Testis (tissue), 2 donors: ENCODE results near the gene CDKL4.

ENCODE experiments used
- POLR2A ChIP-seq: fragments of 450-650 bp; IDR thresholded peaks from one replicate; pipeline ENCODE4 v1.6.1; 2017; ENCODE audit warnings: antibody characterized with exemption, mild to moderate bottlenecking, moderate library complexity
- TF ChIP-seq, protein P1 (sequence below), 3 experiments: fragments of 450-650 bp in 2 of 3; fragments of 200-600 bp in 1 of 3; sonication (generic) in 1 of 3; IDR thresholded peaks; one replicate each; pipeline ENCODE4 v1.5.1; 2016 to 2019; ENCODE audit warnings: antibody characterized with exemption in 3 of 3, mild to moderate bottlenecking in 2 of 3, moderate library complexity in 1 of 3

DNA sequence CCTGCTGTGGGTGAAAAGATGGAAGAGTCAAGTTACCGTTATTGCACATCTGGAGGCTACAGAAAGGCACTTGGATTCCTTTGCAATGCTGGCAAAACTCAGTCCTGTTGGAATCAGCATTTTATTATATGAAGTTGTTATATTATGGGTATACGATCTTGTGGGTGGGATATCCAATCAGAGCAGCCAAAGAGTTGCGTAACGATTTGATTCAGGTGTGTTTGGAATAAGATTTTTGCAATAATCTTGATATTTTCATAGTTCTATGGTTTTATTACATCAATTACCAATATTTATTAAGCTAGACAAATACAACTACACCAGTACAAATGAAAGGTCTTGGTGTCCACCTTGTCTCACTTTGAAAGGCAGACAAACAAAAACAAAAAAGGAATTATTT is 65.0 kb downstream of the CDKL4 start:
- TF ChIP-seq, protein P1, sequence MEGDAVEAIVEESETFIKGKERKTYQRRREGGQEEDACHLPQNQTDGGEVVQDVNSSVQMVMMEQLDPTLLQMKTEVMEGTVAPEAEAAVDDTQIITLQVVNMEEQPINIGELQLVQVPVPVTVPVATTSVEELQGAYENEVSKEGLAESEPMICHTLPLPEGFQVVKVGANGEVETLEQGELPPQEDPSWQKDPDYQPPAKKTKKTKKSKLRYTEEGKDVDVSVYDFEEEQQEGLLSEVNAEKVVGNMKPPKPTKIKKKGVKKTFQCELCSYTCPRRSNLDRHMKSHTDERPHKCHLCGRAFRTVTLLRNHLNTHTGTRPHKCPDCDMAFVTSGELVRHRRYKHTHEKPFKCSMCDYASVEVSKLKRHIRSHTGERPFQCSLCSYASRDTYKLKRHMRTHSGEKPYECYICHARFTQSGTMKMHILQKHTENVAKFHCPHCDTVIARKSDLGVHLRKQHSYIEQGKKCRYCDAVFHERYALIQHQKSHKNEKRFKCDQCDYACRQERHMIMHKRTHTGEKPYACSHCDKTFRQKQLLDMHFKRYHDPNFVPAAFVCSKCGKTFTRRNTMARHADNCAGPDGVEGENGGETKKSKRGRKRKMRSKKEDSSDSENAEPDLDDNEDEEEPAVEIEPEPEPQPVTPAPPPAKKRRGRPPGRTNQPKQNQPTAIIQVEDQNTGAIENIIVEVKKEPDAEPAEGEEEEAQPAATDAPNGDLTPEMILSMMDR (IDR thresholded peaks at IDR 0.05), result no peak
- TF ChIP-seq POLR2A, result no peak
